SK-N-MC (cell line): ENCODE results near the gene TTBK2.
A peak's percentile ranks its signal among the peaks of the same experiment; 100 is the strongest.

Experiments used
- DNase-seq: peaks from one replicate; pipeline ENCODE4 v3.0.0-alpha.2; 2011; ENCODE audit warnings: low read depth, low spot score
- H3K27ac ChIP-seq: fragments of 200-600 bp; sonication (generic); 2 replicates; pipeline ENCODE4 v1.5.1; 2016; ENCODE audit warnings: mixed run types
- H3K36me3 ChIP-seq: fragments of 200-600 bp; sonication (generic); 2 replicates; pipeline ENCODE4 v1.6.1; 2017; ENCODE audit warnings: antibody characterized with exemption, low read length, mixed read lengths; ENCODE audit not compliant: insufficient read depth
- H3K4me3 ChIP-seq: fragments of 200-600 bp; sonication (generic); 2 replicates; pipeline ENCODE4 v1.5.1; 2016
- H3K9ac ChIP-seq: fragments of 200-600 bp; sonication (generic); 2 replicates; pipeline ENCODE4 v1.8.0; 2017; ENCODE audit warnings: mixed run types, mixed read lengths; ENCODE audit not compliant: insufficient read length
- H3K9me3 ChIP-seq: fragments of 200-600 bp; sonication (generic); 2 replicates; pipeline ENCODE4 v1.6.1; 2017; ENCODE audit warnings: low read depth, mild to moderate bottlenecking, antibody characterized with exemption, low read length, moderate library complexity, mixed read lengths
- EZH2 ChIP-seq: fragments of 200-600 bp; sonication (generic); IDR thresholded peaks from one replicate; pipeline ENCODE4 v1.6.1; 2017; ENCODE audit warnings: antibody characterized with exemption
- FOXP2 ChIP-seq: optimal IDR thresholded peaks from 2 replicates; pipeline ENCODE3; 2011; ENCODE audit warnings: mild to moderate bottlenecking, moderate library complexity; ENCODE audit not compliant: insufficient read depth; ENCODE audit errors: extremely low read length, control extremely low read depth
- POLR2AphosphoS5 ChIP-seq: IDR thresholded peaks from 2 replicates; pipeline ENCODE4 v1.6.1; 2012; ENCODE audit warnings: mild to moderate bottlenecking, low read depth, low read length, borderline replicate concordance

Gene TTBK2

GRCh38 chr15:42716125-42716524 is 204.5 kb downstream of the TTBK2 start:
- H3K4me3 ChIP-seq: no peak overlapping the region
- no peak overlapping the region for H3K9ac ChIP-seq
- peaks cover 9% of the 10 kb centered on the region; the same call in 1 of the 2 replicates for H3K36me3 ChIP-seq
- no peak for TF ChIP-seq POLR2AphosphoS5
- no peak for TF ChIP-seq EZH2
- no peak overlapping the region for H3K27ac ChIP-seq
- H3K9me3 ChIP-seq: no peaks in the 10 kb centered on the region
- no peak for DNase-seq

GRCh38 chr15:42712584-42712983 is 208.0 kb downstream of the TTBK2 start:
- H3K9me3 ChIP-seq: no peaks in the 10 kb centered on the region
- no peaks in the 10 kb centered on the region for H3K36me3 ChIP-seq
- TF ChIP-seq FOXP2 (no peak), POLR2AphosphoS5 (no peak)
- H3K27ac ChIP-seq: no peak overlapping the region
- no peak overlapping the region for H3K9ac ChIP-seq
- no peak for DNase-seq
- H3K4me3 ChIP-seq: no peak overlapping the region

- Histone ChIP-seq H3K9ac (no peak overlapping the region), H3K9me3 (no peaks in the 10 kb centered on the region), H3K36me3 (no peaks in the 10 kb centered on the region), H3K27ac (no peak overlapping the region), H3K4me3 (no peak overlapping the region)
- TF ChIP-seq EZH2 (no peak), FOXP2 (no peak), POLR2AphosphoS5 (no peak)
- DNase-seq: no peak
These were observed 208.8 kb downstream of the TTBK2 start for GRCh38 chr15:42711746-42712145.

GRCh38 chr15:42710662-42711061 is 209.9 kb downstream of the TTBK2 start:
- no peak for DNase-seq
- H3K9me3 ChIP-seq: no peaks in the 10 kb centered on the region
- TF ChIP-seq EZH2: no peak
- TF ChIP-seq POLR2AphosphoS5: no peak
- no peak for TF ChIP-seq FOXP2

GRCh38 chr15:42707873-42708544 is 212.6 kb downstream of the TTBK2 start:
- no peaks in the 10 kb centered on the region for H3K9me3 ChIP-seq
- no peak for DNase-seq
- H3K4me3 ChIP-seq: no peak overlapping the region
- 0 out of 2 replicates have a peak overlapping the region, but pooled peaks have one; percentile 12 for H3K27ac ChIP-seq
- no peak for TF ChIP-seq FOXP2
- no peaks in the 10 kb centered on the region for H3K36me3 ChIP-seq
- H3K9ac ChIP-seq: no peak overlapping the region

More at GRCh38 chr15:42710662-42711061, 209.9 kb downstream of the TTBK2 start:
- H3K27ac ChIP-seq: no peak overlapping the region
- H3K36me3 ChIP-seq: no peaks in the 10 kb centered on the region
- no peak overlapping the region for H3K4me3 ChIP-seq
- H3K9ac ChIP-seq: no peak overlapping the region

GRCh38 chr15:42707068-42707467 is 213.5 kb downstream of the TTBK2 start:
- H3K27ac ChIP-seq: no peak overlapping the region
- TF ChIP-seq POLR2AphosphoS5 (no peak), FOXP2 (no peak), EZH2 (no peak)
- no peak for DNase-seq

GRCh38 chr15:42705336-42705735 is 215.2 kb downstream of the TTBK2 start:
- peaks cover 9% of the 10 kb centered on the region for H3K36me3 ChIP-seq
- no peak for TF ChIP-seq POLR2AphosphoS5
- no peak overlapping the region for H3K9ac ChIP-seq
- DNase-seq: no peak
- H3K27ac ChIP-seq: no peak overlapping the region
- no peaks in the 10 kb centered on the region for H3K9me3 ChIP-seq
- H3K4me3 ChIP-seq: no peak overlapping the region

More at GRCh38 chr15:42707068-42707467, 213.5 kb downstream of the TTBK2 start:
- Histone ChIP-seq H3K4me3 (no peak overlapping the region), H3K36me3 (no peaks in the 10 kb centered on the region), H3K9me3 (no peaks in the 10 kb centered on the region), H3K9ac (no peak overlapping the region)

- Histone ChIP-seq H3K4me3 (no peak overlapping the region), H3K9me3 (peaks cover 2% of the 10 kb centered on the region; the same call in 1 of the 2 replicates), H3K27ac (no peak overlapping the region), H3K9ac (no peak overlapping the region), H3K36me3 (peaks cover 15% of the 10 kb centered on the region)
- no peak for TF ChIP-seq FOXP2
- TF ChIP-seq POLR2AphosphoS5: no peak
- TF ChIP-seq EZH2: no peak
- peak; percentile 14 for DNase-seq
These were observed 216.1 kb downstream of the TTBK2 start for GRCh38 chr15:42704492-42704926.

- no peak for DNase-seq
- Histone ChIP-seq H3K9me3 (peaks cover 2% of the 10 kb centered on the region; the same call in 1 of the 2 replicates), H3K27ac (no peak overlapping the region), H3K4me3 (no peak overlapping the region), H3K9ac (no peak overlapping the region), H3K36me3 (peaks cover 15% of the 10 kb centered on the region)
- no peak for TF ChIP-seq EZH2
- TF ChIP-seq POLR2AphosphoS5: no peak
- no peak for TF ChIP-seq FOXP2
These were observed 224.0 kb downstream of the TTBK2 start for GRCh38 chr15:42696626-42697025.
